SH-SY5Y (cell line): ENCODE results near the gene PCDHGB2.
"Not testable (repeated sequence)": the region's sequence is repeated elsewhere in the genome, so short reads cannot be mapped to it uniquely, and the experiment has no call there.

ENCODE experiments used
- GATA2 ChIP-seq: IDR thresholded peaks from 2 replicates; pipeline ENCODE4 v1.6.1; 2011; ENCODE audit warnings: mild to moderate bottlenecking, low read depth, low read length
- GATA3 ChIP-seq: IDR thresholded peaks from 2 replicates; pipeline ENCODE4 v1.6.1; 2011; ENCODE audit warnings: low read depth, mild to moderate bottlenecking, low read length, moderate library complexity

Gene PCDHGB2

GRCh38 chr5:141371572-141372475 lies 12.0 kb downstream of the PCDHGB2 start:
- TF ChIP-seq GATA2, result no peak

DNA sequence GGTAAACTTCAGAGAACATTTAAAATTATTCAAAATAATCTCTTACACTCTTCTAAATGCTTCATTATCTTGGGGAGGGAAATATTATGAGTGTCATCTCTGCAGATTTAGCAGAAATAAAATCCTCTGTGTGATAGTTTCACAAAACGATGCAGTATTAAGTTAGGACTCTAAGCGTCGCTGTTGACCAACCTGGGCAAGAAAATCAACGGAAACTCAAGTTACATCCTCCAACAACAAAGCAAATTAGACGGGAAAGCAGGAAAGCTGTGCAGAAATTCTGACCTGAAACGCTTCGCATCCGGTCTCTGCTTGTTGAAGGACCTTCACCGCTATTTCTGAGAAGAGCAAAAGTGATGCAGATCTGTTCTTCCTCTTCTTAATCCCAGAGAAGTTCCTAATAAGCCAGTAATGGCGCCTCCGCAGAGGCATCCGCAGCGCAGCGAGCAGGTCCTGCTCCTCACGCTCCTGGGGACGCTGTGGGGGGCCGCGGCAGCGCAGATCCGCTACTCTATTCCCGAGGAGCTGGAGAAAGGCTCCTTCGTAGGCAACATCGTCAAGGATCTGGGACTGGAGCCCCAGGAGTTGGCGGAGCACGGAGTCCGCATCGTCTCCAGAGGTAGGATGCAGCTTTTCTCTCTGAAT lies 14.0 kb downstream of the PCDHGB2 start, which contains the start of gene PCDHGA6:
Gene PCDHGA6 (plus strand): TSS at position 219 of the 645 bp plus-strand sequence. CDS start 193 bp downstream, at position 412.
- TF ChIP-seq GATA3 (no peak), GATA2 (no peak)

DNA sequence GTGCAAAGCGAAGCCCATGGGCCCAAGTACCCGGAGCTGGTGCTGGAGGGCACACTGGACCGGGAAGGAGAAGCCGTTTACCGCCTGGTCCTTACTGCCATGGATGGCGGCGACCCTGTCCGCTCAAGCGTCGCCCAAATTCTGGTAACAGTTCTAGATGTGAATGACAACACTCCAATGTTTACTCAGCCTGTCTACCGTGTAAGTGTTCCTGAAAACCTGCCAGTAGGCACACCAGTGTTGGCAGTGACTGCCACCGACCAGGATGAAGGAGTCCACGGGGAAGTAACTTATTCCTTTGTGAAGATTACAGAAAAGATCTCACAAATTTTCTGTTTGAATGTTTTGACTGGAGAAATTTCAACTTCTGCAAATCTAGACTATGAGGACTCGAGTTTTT lies 14.8 kb downstream of the PCDHGB2 start:
- TF ChIP-seq GATA2 (no peak), GATA3 (no peak)

DNA sequence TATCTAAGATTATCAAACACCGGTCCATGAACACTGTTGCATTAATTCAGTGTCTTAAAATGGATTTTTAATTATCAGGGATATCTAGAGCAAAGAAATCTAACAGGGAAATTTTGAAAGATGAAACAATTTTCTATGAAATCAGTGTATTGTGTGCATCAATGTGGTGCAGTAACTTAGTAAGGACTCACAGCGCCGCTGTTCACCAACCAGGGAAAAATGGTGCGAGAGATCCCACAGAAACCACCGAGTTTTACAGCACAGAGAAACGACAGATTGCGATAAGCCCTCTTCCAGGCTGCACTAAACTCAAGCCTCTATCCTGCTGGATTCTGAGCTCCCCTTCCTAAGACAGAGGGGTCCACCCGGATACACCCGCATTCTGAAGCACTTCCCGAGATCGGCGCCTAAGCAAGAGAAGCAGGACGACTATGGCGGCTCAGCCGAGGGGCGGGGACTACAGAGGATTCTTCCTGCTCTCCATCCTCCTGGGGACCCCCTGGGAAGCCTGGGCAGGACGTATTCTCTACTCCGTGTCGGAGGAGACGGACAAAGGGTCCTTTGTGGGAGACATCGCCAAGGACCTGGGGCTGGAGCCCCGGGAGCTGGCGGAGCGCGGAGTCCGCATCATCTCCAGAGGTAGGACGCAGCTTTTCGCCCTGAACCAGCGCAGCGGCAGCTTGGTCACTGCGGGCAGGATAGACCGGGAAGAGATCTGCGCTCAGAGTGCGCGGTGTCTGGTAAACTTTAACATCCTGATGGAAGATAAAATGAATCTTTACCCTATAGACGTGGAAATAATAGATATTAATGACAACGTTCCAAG lies 22.9 kb downstream of the PCDHGB2 start, which contains the start of gene PCDHGA7:
Gene PCDHGA7 (plus strand): TSS at position 274 of the 826 bp plus-strand sequence. CDS start 158 bp downstream, at position 432.
- TF ChIP-seq GATA2, result no peak; the same call in 1 of the 2 replicates
- no peak for TF ChIP-seq GATA3

DNA sequence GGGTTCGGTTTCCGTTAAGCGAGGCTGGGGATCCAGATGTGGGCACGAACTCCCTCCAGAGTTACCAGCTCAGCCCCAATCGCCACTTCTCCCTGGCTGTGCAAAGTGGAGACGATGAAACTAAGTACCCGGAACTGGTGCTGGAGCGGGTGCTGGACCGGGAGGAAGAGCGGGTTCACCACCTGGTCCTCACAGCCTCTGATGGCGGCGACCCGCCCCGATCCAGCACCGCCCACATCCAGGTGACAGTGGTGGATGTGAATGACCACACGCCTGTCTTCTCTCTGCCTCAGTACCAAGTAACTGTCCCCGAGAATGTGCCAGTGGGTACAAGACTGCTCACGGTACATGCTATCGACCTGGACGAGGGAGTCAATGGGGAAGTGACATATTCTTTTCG lies 23.6 kb downstream of the PCDHGB2 start:
- TF ChIP-seq GATA2 (no peak), GATA3 (no peak)

GRCh38 chr5:141384471-141385267 lies 24.9 kb downstream of the PCDHGB2 start:
- TF ChIP-seq GATA3 (no peak), GATA2 (no peak)

- TF ChIP-seq GATA2, GATA3: not testable (repeated sequence)
Measured at GRCh38 chr5:141387557-141388311, 27.9 kb downstream of the PCDHGB2 start, which contains the start of gene PCDHGB4. Gene PCDHGB4 (plus strand): TSS chr5:141387698. CDS start chr5:141387885, 187 bp downstream.

DNA sequence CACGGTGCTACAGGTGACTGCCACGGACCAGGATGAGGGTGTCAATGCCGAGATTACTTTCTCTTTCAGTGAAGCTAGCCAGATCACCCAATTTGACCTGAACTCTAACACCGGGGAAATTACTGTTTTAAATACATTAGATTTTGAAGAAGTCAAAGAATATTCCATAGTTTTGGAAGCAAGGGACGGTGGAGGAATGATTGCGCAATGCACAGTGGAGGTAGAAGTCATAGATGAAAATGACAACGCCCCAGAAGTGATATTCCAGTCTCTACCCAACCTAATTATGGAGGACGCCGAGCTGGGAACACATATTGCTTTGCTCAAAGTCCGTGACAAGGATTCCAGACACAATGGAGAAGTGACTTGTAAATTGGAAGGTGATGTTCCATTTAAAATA lies 28.9 kb downstream of the PCDHGB2 start:
- no peak for TF ChIP-seq GATA2

GRCh38 chr5:141389153-141390042 lies 29.6 kb downstream of the PCDHGB2 start:
- TF ChIP-seq GATA2, result no peak
- no peak for TF ChIP-seq GATA3

- TF ChIP-seq GATA3 (no peak), GATA2 (no peak)
Measured at GRCh38 chr5:141392429-141393198, 32.8 kb downstream of the PCDHGB2 start, which contains the start of gene PCDHGA8. Gene PCDHGA8 (plus strand): TSS chr5:141392633. CDS start chr5:141392814, 181 bp downstream.

GRCh38 chr5:141393267-141393666 lies 33.5 kb downstream of the PCDHGB2 start:
- TF ChIP-seq GATA2 (no peak), GATA3 (no peak)
